C4-2B (cell line): ENCODE measurements around the gene BAIAP2L2.

Experiments used
- ZFX ChIP-seq: fragments of 450-650 bp; IDR thresholded peaks from 2 replicates; pipeline ENCODE4 v1.6.1; 2017
- TF ChIP-seq, protein P1 (sequence below): fragments of 450-650 bp; conservative IDR thresholded peaks from 2 replicates; pipeline ENCODE4 v1.5.1; 2017; ENCODE audit warnings: mild to moderate bottlenecking

DNA sequence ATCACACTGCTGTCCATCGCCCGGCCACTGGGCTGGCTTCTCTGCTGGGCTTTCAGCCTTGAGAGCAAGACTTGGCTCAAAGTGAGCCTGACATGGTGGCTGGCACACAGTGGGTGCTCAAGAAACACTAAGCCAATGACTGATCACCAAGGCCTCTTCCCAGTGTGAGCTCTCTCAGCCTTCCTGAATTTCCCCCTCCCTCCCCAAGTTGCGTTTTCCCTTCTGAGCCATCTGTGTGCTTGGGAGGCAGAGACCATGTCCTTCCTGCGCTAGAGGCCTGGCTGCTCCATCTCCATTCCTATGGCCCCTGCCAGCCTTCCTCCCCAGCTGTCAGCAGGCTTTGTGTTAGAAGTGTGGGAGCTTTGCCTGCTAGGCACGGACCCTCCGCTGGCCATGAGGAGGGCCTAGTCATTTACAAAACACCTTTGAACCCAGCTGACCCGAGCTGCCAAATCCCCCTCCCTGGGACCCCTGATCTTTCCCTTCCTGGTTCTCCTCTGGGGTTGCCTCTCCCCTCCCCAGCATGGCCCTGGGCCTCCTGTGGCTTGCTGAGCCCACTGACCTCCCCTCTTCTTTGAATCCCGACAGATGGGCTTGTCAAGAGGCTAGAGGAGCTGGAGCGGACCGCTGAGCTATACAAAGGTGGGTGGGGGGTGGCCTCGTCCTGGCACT is 40.1 kb downstream of the BAIAP2L2 start:
- TF ChIP-seq, protein P1, sequence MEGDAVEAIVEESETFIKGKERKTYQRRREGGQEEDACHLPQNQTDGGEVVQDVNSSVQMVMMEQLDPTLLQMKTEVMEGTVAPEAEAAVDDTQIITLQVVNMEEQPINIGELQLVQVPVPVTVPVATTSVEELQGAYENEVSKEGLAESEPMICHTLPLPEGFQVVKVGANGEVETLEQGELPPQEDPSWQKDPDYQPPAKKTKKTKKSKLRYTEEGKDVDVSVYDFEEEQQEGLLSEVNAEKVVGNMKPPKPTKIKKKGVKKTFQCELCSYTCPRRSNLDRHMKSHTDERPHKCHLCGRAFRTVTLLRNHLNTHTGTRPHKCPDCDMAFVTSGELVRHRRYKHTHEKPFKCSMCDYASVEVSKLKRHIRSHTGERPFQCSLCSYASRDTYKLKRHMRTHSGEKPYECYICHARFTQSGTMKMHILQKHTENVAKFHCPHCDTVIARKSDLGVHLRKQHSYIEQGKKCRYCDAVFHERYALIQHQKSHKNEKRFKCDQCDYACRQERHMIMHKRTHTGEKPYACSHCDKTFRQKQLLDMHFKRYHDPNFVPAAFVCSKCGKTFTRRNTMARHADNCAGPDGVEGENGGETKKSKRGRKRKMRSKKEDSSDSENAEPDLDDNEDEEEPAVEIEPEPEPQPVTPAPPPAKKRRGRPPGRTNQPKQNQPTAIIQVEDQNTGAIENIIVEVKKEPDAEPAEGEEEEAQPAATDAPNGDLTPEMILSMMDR, result no peak
- no peak for TF ChIP-seq ZFX
